ENCODE measurements around the gene PHACTR3.

The PHACTR3 gene

GRCh38 chr20:59782986-59783640 lies 178.8 kb downstream of the PHACTR3 start:
- peak; percentile 30 for DNase-seq

DNA sequence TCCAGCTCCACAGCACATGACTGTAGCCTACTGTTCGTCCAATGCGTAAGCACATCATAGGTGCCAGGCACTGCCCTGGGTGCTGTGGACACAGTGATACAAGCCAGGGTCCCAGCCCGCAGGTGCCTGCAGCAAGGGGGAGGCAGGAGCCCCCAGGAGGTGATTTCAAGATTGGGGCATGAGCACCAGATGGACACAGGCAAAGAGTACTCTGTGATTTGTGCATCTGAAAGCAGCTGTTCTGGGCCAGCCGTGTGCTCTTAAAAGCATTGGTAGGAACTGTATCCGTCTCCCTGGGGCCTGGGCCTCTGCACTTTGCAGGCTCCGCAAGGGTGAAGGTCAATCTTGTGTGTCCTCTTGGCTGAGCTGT lies 179.3 kb downstream of the PHACTR3 start:
- no peak for DNase-seq

DNA sequence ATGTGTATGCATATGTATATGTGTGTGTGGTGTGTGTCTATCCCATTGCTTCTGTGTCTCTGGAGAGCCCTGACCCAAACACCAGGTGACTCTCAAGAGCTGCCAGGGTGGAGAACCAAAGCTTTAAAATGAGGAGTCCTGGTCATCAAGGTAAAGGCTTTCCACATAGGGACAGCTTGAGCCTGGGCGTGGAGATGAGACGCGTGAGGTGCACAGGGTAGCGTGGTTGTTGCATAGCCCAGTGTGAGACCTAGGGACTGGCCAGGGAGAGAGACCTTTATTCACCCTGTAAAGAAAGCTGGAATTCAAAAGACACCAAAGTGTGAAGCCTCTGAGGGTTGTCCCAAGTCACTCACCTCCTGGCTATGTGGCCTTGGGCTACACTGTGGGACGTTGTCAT lies 180.0 kb downstream of the PHACTR3 start:
- DNase-seq, result no peak

- DNase-seq, result no peak
These were observed 180.7 kb downstream of the PHACTR3 start for GRCh38 chr20:59784791-59785668.

GRCh38 chr20:59785669-59785959 lies 181.3 kb downstream of the PHACTR3 start:
- no peak for DNase-seq

DNA sequence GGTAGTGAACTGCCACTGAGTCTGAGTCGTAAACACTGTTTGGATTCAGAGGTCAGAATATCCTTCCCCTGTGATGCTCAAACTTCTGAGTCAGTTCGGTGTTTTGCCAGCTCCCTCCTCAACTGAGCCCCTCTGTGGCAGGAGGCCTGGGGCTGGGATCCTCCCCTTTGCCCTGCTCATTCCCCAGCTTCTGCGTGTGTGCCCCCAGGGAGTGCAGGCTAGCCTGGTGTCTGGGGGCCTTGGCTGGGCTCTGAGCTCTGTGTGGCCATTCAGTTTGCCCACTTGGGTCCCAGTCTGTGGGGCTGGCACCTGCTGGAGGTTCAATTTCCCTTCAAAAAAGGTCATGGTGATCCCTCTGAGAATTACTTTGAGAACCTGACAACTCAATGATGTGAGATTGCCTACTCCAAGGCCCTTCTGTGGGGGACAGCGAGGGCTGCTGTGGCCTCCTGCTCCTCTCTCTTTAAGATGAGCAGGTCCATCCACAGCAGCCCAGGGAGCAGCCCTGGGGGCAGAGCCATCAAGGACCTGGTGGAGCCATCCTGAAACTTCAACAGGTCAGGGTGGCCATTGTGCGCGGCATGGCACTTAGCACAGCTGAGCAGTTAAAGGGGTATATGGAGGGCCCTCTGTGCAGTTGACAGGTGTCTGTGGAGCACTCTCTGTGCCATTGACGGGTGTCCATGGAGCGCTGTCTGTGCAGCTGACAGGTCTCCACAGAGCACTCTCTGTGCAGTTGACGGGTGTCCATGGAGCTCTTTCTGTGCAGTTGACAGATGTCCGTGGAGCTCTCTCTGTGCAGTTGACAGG lies 181.9 kb downstream of the PHACTR3 start:
- DNase-seq, result no peak

- DNase-seq, result no peak
These were observed 182.6 kb downstream of the PHACTR3 start for GRCh38 chr20:59786801-59787537.

DNA sequence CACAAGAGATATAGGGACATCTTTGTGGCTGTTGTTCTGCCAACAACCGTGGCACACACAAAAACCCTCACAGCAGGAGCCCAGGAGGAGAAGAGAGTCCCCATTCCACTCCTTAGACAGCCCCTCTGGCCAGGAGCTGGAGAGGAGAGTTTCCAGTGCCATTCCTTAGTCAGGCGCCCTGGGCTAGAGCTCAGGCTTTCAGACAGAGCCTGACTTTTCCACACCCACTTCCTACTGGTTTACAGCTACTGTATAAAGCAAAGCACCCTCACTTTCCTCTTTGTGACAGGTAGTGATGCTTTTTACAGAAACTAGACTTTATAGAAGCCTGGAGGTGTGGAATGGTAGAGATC lies 183.2 kb downstream of the PHACTR3 start:
- no peak for DNase-seq

- DNase-seq, result no peak
These were observed 183.9 kb downstream of the PHACTR3 start for GRCh38 chr20:59788196-59788735.

GRCh38 chr20:59788811-59789397 lies 184.6 kb downstream of the PHACTR3 start:
- no peak for DNase-seq

- DNase-seq, result no peak
These were observed 185.3 kb downstream of the PHACTR3 start for GRCh38 chr20:59789686-59790085.

DNA sequence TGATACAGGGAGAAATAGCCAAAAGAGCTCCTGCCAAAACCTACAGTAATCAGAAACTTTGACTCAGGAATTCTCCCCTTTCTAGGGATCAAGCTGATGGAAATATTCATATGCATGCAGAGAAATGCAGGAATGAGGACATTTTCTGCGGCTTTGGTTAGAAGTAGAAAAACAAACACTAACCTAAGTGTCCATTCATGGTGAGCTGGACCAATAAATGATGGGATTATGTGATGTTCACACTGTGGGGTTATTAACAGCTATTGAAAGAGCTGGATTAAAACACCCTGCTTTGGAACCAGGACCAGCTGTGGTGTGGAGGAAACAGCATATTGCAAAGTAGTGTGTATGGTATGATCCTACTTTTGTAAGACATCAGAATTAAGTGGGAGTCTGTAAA lies 186.0 kb downstream of the PHACTR3 start:
- no peak for DNase-seq

GRCh38 chr20:59792300-59792699 lies 188.0 kb downstream of the PHACTR3 start:
- no peak for DNase-seq

- no peak for DNase-seq
These were observed 190.2 kb downstream of the PHACTR3 start for GRCh38 chr20:59794555-59794954.

GRCh38 chr20:59800309-59800708 lies 196.0 kb downstream of the PHACTR3 start:
- DNase-seq, result no peak

DNA sequence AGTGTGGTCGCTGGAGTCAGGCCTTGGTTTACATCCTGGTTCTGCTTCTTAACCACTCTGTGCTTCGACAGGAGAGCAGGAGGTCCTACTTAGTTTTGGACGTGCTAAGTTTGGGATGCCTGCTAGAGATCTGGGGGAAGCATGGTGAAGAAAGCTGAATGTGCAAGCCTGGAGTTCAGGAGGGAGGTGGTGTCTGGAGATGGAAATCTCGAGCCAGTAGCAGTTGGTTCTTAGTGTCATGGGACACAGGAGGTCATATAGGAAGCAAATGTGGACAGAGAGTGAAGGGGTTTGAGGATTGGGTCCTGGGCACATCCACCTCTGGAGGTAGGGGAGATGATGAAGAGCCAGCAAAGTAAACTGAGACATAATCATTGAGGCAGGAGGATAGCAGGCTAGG lies 197.7 kb downstream of the PHACTR3 start:
- no peak for DNase-seq

DNA sequence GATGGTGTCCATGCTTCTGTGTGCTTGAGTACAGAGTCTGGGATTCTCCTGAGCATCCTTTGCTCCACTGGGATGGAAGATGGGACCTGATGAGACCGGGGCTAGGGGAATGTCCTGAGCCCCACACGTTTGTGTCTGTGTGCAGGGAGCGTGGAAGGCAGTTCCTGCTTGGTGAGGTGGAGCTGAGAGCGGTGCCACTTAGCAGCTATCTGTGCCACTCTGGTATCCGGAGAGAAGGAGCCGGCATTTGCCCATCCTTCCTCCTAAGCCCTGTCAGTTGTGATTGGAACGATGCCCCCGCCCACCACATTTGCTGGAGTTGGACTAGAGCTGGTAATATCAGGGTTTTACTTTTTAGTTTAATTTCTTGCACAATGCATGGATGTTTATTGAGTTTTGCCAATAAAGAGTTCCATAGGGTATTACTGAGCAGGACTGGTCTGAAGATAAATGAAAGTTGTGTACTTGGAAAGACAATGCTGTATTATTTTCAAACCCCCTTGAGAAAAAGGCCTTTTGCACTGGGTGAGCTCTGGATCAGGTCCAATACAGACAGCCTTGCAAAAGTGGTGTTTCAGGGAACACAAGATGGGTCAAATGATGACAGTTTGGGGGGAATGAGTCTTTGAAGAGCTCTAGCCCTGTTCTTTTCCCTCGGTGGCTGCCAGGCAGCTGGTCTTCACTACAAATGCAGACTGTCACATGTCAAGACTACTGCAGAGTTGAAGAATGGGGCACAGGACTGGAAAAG lies 198.3 kb downstream of the PHACTR3 start:
- DNase-seq, result no peak

GRCh38 chr20:59804347-59804746 lies 200.0 kb downstream of the PHACTR3 start:
- no peak for DNase-seq

GRCh38 chr20:59804871-59805665 lies 200.7 kb downstream of the PHACTR3 start:
- DNase-seq, result no peak

DNA sequence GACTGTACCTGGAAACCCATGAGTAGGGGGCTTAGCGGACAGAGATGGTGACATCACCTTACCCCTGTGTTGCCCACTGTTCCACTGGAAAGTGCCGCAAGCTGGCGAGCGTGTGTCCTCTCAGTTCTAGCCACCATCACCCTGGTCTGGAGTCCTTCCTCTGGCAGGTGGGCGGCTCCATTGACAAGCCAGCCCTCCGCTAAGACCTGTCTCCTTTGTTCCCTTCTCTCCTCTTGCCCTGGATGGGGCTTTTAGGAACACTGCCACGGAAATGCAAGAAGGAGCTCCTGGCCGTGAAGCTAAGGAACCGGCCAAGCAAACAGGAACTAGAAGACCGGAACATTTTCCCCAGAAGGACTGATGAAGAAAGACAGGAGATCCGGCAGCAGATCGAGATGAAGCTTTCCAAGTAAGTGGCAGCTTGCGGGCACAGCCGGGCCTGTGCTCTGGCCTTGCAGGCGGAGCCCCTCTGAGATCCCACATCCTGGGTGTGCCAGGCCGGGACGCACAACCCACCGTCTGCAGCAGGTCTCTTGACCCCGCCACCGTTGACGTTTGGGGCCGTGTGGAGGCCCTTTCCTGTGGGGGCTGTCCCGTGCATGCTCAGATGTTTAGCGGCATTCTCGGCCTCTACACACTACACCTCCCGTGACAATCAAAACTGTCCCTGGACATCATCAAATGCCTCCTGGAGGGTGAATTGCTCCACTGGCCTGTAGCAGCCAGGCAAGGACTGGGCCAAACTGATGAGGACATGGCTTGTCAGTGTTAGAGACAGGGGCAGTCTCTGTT lies 201.6 kb downstream of the PHACTR3 start:
- no peak for DNase-seq
